Sciatic nerve (tissue), 2 donors: ENCODE measurements around the gene WNT5A. TPM values are rescaled to one million over a fixed set of nuclear protein-coding genes. Genes with fewer than 3 reads are reported as not detected.
"Not testable (repeated sequence)": the region's sequence is repeated elsewhere in the genome, so short reads cannot be mapped to it uniquely, and the experiment has no call there.

Source experiments
- ATAC-seq: fragments of 200-7000 bp; cut with Tn5 transposase; one replicate; pipeline ENCODE4 v1.9.1; 2020; ENCODE audit warnings: mild to moderate bottlenecking, moderate library complexity
- DNase-seq: peaks from one replicate; pipeline ENCODE4 v3.0.0-alpha.2; 2020; ENCODE audit warnings: low spot score
- intact Hi-C: fragments of 100-400 bp; cut with DNase I; formaldehyde crosslinking; loops from one replicate; pipeline ENCODE4 v1.14.2; 2022
- total RNA-seq: library from RNA; stranded (reverse); fragmentation: NEBNext Ultra II Directional; extraction: Animal tissue kit (Norgen Biotek cat#: 25700); gene quantifications from one replicate; pipeline ENCODE4 v1.2.1, GENCODE V29; 2021
- donor health status: DM: no; HTN: no; CAD: no.
- donor health status: DM: no; HTN: no; CAD: no.

WNT5A gene
- total RNA-seq, 1 donor from 2014 or later = 4.7 TPM

DNA sequence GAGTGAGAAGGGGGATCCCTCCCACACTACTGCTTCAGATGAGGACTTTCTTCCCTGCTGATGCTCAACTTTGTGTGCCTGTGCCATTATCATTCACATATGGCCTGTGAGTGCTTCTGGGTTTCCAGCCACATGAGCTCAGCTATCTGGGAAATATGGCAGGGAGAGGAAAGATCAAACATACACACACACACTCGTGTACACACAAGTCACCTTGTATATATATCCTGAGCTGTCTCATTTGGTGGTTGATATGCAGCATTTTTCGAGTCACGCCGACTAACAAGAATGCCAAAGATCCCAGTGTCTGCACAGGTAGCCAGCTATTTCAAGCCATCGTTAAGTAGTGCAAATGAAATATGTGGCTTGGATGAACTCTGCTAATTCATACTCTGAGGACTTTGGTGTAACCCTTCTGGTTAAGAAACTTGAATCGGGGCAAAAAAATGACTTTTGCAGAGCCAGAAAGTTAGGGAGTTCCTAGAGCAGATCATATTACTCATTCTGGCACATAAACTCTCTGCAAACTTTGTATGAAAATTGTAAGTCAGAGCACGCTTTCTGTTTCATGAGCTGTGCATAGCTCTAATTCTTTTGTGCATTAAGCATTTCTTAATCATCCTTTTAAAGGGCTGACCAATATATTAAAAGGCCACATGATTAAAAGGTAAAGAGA, 24.9 kb upstream of the WNT5A start:
- intact Hi-C loops = no loop called here
- no peak for DNase-seq
- peak; percentile 60 for ATAC-seq

DNA sequence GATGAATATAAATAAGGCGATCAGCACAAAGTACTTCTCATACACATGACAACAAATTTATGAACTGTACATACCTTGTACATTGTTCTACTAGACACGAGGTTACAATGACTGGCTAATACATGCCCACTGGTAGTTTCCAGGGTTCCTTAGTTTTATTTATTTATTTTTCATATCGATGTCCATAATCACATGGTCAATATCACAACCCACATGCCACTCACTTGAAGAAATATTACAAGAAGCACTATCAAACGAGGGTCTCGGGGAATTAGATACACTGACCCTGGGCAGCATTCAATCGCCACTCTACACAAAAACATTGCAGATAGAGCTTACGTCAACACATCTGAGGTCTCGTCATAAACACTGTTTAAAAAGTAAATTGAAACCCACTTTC, 21.2 kb upstream of the WNT5A start:
- intact Hi-C loops = no loop called here
- ATAC-seq = no peak
- DNase-seq = no peak

GRCh38 chr3:55507808-55508207, 20.7 kb upstream of the WNT5A start:
- no peak for ATAC-seq
- no peak for DNase-seq
- intact Hi-C loops = no loop called here

- no peak for ATAC-seq
- DNase-seq = no peak
- intact Hi-C loops = no loop called here
Measured at GRCh38 chr3:55505776-55506175, 18.7 kb upstream of the WNT5A start.

GRCh38 chr3:55505102-55505501, 18.0 kb upstream of the WNT5A start:
- intact Hi-C loops, DNase-seq, ATAC-seq: not testable (repeated sequence)

GRCh38 chr3:55501905-55502304, 14.8 kb upstream of the WNT5A start:
- intact Hi-C loops = no loop called here
- DNase-seq = no peak
- ATAC-seq = no peak

- intact Hi-C loops = no loop called here
- ATAC-seq (no peak), DNase-seq (no peak)
Measured at GRCh38 chr3:55500555-55501330, 13.6 kb upstream of the WNT5A start.

- ATAC-seq (no peak), DNase-seq (no peak)
- intact Hi-C loops = no loop called here
Measured at GRCh38 chr3:55498520-55498919, 11.4 kb upstream of the WNT5A start.

- DNase-seq (no peak), ATAC-seq (no peak)
- intact Hi-C loops = no loop called here
Measured at GRCh38 chr3:55497250-55497649, 10.1 kb upstream of the WNT5A start.

DNA sequence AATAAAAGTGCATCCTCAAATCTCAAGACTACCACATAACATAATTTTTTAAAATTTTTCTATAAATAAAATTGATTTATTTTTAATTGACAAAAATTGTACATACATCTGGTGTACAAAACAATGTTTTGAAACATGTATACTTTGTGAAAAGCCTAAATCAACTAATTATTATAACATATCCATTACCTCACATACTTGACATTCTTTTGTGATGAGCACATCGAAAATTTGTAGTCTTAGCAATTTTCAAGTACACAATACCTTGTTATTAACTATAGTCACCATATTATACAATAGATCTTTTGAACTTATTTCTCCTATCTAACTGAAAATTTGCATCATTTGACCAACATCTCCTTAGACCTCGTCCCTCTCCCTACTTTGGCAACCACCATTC, 7.9 kb upstream of the WNT5A start:
- no peak for DNase-seq
- no peak for ATAC-seq
- intact Hi-C loops = no loop called here

DNA sequence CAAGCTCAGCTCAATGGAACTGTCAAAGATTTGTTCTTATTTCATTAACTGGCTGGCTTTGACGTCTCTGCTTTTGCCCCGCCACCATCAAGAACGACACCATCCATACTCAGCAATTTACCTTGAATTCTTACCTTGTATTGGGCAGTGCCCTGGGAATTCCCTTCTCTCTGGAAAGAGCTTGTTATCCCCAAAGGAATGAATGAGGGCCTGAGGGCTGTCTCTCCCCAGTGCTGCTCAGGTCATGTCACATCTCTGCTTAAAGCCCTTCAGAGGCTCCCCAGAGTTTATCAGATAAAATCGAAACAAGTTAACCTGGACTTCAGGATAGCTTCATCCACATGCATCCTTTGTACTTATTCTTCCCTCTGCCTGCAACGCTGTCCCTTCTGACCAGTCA, 5.9 kb upstream of the WNT5A start:
- ATAC-seq (no peak), DNase-seq (no peak)
- intact Hi-C loops = no loop called here

- intact Hi-C loops = no loop called here
- DNase-seq = no peak
- ATAC-seq = no peak
Measured at GRCh38 chr3:55491296-55491816, 4.2 kb upstream of the WNT5A start.

- ATAC-seq (no peak), DNase-seq (no peak)
- intact Hi-C loops = no loop called here
Measured at GRCh38 chr3:55490276-55490913, 3.3 kb upstream of the WNT5A start.

DNA sequence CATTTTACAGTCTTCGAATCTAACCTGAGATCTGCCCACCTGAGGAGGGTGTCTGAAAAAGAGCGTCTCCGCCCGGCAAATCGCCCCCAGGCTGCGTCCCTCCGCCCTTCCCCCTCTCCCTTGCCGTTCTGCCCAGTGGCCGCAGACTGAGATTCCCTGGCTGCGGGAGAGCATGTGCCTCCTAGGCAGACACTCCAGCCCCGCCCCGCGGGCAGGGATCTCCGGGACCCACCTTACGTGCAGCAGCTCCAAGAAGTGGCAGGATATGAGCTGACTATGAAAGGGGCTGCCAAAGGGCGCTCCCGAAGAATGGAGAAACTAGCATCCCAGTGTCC, 2.7 kb upstream of the WNT5A start:
- intact Hi-C loops = loop anchor here (10.0 kb wide), 2 partner anchors 255 to 765 kb away; no protein-coding TSS in a partner anchor
- DNase-seq (no peak), ATAC-seq (no peak)

DNA sequence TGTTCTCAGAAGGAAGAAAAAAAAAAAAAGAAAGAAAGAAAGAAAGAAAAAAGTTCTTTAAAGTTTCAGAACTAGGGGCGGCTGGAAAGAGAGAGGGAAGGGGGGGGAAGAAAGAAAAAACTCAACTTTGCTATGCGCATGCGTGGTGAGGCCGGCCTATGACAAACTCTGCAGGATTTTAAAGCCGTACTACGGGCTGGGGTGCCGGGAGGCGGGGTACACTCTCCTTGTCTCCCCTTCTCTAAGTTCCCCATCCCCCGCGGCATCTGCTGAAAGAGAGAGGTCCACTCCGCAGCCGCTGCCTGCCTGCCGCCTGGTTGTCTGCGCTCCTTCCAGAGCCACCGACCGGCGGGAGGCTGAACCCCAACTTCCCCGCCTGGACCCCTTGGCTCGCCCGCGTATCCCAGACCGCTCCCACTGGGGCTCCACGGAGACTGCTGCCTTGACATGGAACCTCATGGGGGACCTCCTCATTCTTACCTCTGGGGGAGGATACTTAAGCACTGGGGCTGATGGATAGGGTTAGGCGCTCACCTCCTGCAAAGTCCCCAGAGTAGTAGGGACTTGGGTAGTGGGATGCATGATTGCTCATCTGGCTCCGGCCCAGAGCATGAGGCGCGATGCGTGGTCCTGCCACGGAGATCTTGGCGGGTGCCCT, 1.4 kb upstream of the WNT5A start:
- DNase-seq (peak; percentile 76), ATAC-seq (peak; percentile 45)
- intact Hi-C loops = loop anchor here (10.0 kb wide), 2 partner anchors 256 to 766 kb away; no protein-coding TSS in a partner anchor

GRCh38 chr3:55487381-55488241, 505 bp upstream of the WNT5A start:
- intact Hi-C loops = loop anchor here (10.0 kb wide), 2 partner anchors 257 to 767 kb away; no protein-coding TSS in a partner anchor
- no peak for ATAC-seq
- DNase-seq = peak; percentile 58

GRCh38 chr3:55486101-55486856, 827 bp downstream of the WNT5A start:
- intact Hi-C loops = loop anchor here (10.0 kb wide), 2 partner anchors 259 to 769 kb away; no protein-coding TSS in a partner anchor
- peak; percentile 23 for ATAC-seq
- peak; percentile 70 for DNase-seq
